RPMI8226 (cell line): ENCODE data around the gene CRYGS.
"Not testable (repeated sequence)": the region's sequence is repeated elsewhere in the genome, so short reads cannot be mapped to it uniquely, and the experiment has no call there.

ENCODE experiments used
- DNase-seq: peaks from one replicate; pipeline ENCODE4 v3.0.0-alpha.2; 2015

CRYGS gene

DNA sequence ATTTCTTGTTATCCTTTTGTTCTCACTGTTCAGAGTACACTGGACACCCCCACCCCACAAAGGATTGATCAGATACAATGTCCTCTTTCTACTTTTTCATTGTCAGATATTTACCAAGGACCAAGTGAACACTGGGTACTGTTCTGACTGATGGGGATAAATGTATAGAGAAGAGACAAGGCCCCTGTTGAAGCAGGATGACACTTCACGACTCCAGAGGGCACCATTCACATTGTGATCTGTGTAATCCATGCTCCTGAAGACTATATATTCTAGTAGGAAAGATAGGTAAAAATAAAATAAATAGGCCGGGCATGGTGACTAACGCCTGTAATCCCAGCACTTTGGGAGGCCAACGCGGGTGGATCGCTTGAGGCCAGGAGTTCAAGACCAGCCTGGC is 7.2 kb upstream of the CRYGS start:
- no peak for DNase-seq

DNA sequence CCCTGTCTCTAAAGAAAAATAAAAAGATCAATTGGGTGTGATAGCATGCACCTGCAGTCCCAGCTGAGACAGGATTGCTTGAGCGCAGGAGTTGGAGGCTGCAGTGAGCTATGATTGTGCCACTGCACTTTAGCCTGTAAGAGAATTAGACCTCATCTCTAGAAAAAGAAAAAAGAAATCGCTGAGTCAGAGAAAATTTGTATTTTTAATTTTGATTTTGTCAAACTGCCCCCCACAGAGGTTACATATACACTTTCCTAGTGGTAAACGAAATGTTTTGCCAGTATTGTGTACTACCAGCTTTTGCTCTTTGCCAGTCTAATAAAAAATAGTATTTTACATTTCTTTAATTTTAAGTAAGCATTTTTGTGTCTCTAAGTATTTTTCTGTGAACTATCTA is 5.3 kb upstream of the CRYGS start:
- no peak for DNase-seq

DNA sequence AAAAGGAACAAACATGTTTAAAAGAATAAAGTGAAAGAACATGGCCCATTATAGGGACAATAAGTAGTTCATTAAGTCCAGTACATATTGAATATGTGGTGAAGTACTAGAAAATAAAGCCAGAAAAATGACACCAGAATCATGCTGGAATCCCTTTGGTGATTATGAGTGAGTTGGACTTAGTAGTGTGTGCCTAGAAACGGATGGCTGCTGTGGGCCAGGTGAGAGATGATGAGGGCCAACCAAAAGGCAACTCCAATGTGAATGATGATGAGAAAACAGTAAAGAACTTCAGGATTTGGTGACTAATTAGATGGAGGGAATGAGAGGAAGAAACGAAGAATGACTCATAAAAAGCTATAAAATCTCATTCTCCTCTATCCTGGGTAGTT is 3.3 kb downstream of the CRYGS start:
- DNase-seq = no peak

DNA sequence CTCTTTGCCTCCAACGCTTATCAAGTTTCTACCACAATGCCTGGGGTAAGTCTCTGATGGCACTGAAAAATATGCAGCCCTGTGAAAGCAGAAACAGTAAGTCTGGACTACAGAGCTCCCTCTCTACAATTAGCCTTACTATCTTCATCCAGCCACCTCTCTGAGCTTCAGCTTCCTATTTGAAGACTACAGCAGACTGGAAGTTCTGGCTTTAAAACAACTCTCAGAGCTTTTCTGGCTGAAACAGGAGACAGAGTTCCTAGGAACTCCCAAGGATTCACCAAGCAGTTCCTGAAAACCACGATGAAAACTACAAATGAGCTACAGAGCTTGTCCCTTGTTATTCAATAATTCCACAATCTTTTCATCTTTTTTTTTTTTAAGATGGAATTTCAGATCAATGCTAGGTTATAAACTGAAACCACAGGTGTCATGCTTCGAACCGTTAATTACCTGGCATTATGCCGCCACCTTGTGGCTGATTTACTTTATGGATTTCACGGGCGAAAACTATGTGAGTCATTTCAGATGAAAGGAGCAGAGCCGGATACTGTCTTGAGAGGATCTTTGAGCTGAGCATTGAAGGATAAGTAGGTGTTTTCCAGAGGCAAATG is 3.9 kb downstream of the CRYGS start:
- DNase-seq = peak; percentile 84

DNA sequence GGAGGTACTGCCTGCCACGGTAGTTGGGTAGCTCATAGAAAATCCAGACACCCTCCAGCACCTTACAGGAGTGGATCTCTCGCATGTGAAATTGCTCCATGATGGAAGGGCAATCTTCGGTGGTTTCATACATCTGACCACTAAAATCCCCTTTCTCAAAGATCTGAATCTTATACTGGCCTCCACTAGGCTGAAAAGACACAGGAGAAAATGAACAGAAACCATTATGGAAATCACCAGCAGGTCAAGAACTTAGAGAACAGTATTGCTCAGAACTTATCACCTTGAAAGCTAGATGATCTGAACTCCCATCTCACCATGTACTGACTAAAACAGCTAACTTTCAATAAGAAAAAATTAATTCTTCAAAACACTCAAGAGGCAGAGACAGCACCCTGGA is 5.4 kb downstream of the CRYGS start:
- no peak for DNase-seq

DNA sequence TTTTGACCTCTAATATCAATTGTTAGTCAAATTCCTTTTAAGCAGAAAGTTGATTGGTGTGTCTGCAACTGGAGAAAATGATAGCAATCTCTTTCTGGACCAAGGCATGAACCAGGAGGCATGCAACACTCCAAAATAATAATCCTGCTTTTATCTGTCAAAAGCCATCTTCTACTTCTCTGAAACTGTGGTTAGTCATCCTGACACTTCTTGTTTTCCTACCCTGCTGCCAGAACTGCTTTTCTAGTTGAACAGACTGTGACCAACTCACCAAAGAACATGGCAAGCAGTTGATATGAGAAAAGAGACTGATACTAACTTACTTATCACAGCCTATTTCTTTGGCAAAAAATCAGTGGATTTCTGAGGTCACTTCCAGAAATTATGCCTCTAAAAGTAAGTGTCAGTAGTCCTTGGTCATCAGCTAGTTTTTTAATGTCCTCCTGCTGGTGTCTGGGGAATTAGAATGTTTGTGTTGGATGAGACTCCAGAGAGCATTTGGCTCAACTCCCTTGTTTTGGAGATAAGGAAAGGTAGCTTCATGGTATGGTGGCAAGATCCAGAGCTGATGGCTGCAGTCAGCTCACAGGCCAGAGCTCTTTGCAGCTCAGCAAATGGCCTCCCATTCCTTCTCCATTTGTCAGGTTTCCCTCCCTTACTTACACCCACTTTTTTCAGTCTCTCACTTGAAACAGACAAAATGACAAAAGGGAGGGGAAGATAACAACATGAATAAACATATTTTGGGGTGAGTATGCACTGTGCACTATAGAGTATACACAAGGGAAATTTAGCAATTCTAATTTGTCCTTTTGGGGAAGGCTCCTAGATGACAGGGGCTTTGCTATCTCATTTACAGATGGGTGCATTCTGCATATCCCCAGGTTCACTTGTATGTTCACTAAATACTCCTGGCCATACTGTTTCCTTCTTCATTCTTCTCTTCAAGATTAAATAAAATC is 7.0 kb downstream of the CRYGS start:
- no peak for DNase-seq

DNA sequence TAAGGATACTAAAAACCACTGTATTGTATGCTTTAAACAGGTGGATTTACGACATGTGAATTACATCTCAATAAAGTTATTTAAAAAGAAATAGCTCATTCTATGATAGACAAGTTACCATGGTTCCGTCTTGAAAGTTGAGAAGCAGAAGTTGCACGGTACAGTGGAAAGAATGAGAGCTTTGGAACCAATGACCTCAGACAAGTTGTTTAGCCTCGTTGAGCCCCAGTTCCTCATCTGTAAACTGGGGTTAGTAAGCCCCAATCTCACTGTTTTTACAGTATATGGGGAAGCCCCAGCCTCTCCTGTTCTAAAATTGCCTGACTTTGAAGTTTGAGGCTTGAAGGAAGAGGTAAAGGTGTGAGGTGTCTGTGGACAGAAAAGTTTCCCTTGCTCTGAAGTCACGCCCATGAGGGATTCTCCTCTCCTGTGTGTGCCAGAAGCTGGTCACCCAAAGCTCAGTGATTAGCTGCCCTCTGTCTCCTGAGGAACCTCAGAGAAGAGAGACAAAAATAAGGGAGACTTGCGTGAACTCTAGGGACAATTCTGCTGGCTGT is 10.0 kb downstream of the CRYGS start:
- DNase-seq = no peak

DNA sequence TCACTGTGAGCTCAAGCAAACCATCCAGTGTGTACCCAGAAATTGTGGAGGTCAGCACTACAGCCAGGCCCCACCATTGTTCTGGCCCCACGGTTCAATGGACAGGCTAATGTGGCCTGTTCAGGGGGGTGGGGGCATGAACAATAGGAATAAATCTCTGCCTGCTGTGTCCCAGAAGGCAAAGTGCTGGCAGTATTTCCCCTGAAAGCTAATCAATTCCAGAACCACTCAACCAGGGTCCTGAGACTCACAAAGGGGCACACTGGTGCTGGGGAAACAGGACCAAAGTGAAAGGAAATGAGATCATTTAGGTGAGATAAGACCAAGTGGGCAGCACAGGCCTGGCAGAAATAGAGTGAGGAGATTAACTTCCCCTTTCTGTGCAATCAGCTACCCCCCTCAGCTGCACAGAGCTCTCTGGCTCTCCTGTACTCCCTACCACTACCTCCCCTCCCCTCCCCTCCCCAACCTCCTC is 11.5 kb downstream of the CRYGS start:
- DNase-seq = peak; percentile 29

DNA sequence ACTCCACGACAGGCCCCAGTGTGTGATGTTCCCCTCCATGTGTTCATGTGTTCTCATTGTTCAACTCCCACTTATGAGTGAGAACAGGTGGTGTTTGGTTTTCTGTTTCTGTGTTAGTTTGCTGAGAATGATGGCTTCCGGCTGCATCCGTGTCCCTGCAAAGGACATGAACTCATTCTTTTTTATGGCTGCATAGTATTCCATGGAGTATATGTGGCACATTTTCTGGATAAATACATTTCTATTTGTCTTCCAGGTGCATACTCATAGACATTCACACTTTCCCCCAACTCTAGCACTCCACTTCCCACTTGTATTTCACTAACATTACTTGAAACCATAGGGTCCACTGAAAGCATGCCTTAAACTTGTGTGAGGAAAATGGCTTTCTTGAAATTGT is 12.5 kb downstream of the CRYGS start:
- not testable (repeated sequence) for DNase-seq

DNA sequence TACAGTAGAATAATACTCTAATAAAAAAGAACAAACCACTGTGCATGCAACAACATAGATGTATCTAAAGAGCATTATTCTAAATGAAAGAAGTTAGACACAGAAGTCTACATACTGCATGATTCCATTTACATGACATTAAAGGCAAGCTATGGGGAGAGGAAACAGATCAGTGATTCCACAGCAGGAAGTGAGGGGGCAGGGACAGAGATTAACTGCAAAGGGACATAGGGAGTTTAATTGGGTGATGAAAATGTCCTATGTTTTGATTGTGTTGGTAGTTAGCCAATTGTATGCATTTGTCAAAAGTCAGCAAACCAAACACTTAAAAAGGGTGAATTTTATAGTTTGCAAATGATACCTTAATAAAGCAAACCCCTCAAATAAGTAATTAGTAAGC is 13.8 kb downstream of the CRYGS start:
- no peak for DNase-seq

DNA sequence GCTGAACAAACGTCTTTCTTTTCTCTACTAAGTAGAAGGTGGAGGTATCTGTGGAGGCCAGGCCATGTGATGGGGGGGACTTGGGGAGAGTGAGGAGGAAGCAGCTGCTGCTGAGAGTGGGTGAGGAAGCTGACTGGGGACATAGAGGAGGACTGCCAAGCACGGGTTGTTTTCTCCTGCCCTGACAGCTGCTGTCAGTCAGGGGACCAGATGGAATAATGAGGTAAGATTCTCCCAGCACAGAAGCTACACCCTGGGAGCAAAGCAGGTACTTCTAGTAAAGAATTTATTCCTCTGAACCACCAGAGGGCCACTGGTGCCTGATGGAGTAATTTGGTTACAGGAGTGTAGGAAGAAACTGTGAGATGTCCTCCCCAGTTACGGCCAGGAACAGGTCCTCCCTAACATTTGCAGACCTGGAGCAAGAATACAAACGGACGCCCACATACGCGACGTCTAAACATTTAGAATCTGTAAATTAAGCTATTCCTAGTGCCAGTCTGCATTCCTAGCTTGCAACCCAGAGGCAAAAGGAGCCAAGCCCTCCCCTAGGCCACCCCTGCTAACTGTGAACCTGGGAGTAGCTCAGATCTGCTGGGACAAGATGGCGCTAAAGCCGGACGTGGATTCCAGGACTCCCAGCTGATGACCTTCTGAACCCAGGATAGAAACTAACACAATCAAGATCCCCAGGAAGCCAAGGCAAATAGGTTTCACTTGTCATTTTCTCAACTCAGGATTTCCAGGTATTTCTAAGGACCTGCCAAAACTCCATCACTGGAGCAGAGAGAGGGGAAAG is 14.8 kb downstream of the CRYGS start:
- no peak for DNase-seq

DNA sequence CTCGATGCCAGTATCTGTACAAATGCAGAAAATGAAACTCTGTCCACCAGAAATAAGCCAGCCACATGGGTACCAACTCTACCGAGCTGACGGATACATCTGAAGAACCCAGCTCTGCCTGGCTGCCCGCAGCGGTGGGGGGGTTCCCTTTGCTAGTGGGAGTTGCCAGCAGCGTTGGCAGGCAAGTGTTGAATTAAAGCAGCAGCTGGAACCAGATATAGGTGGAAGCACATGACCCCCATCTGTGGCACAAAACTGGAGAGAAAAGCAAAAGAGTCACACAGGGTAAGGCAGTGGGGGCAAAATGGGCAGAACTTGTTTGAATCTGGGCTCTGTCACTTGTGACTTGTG is 17.9 kb downstream of the CRYGS start:
- DNase-seq = no peak

DNA sequence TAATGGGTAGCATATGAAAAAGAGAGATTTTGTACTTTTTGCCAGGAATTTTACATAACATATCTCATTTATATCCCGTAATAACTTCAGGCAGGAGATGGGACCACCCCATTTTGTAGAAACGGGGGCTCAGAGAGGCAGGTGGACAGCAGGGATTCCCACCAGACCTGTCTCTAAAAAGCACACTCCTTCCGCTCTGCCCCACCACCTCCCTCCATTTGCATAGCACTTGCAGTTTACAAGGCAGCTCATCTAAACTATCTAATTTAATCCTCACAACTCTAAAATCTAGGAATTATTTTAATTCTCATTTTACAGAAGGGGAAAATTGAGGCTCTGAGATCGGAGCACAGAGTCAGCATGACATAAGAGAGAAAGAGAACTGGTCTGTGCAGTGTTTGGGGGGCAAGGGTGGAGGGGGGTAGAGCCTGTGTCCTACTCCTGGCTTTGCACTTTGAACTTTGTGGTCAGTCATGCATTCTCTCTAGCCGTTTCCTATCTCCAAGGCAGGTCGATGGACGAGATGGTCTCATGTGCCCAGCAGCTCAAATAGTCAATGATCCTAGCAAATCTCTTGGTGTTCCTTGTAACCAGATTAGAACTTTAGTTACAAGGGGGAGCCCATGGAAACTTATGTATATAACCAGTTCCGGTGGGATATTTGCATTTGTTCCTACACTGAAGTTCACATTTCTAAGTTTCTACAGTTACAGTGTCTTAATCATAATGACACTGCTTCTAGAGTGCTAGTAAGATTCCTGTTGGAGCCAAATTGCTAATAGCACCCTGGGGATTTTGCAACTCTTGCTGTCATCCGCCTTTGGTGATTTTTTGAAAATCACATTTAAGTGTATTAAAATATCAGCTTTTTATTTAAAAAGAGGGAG is 18.6 kb downstream of the CRYGS start:
- no peak for DNase-seq

DNA sequence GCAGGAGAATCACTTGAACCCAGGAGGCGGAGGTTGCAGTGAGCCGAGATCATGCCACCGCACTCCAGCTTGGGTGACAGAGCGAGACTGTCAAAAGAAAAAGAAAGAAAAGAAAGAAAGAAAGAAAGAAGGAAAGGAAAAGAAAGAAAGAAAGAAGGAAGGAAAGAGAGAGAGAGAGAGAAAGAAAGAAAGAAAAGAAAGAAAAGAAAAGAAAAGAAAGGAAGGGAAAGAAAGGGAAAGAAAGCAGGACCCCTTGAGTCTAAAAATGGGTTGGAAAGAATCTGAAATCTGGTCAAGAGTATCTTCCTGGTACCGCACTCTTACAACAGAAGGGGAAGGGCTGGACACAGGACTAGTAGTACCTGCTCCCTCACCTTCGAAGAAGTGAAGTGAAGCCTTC is 19.6 kb downstream of the CRYGS start:
- no peak for DNase-seq

DNA sequence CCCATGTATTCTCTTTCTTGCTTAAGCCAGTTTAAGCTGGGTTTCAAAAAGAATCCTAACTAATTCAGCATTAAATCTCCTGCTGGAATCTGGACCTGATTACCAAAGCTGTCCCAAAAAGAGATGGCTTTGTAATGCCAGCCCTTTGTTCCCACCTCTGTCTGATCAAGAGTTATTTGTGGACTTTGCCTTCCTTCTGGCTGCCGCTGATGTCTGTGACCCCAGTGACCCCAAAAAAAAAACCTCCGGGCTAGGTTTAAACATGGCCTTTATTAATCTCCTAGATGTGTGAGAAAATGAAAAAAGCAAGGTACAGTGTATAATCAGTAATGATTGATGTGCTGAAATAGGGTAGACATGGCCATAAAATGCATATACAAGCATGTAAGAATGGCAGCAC is 20.7 kb downstream of the CRYGS start:
- no peak for DNase-seq

DNA sequence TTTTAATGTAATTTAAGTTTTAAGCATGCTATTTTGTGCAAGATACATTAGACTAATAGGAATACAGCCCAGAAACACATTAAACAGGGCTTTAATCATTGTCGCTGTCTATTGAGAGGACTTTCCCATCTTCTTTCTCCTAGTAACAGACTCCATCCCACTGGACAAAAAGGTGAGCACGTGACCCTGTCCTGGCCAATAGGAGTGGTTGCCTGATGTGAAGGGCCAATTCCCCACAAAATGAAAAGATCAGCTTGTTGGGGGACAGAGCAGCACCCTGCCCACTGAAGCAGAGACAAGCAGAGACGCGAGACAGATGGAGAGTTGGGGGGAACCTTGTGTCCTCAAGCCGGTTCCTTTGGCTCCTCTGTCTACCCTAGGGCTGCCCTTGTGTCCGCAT is 21.2 kb downstream of the CRYGS start:
- no peak for DNase-seq

DNA sequence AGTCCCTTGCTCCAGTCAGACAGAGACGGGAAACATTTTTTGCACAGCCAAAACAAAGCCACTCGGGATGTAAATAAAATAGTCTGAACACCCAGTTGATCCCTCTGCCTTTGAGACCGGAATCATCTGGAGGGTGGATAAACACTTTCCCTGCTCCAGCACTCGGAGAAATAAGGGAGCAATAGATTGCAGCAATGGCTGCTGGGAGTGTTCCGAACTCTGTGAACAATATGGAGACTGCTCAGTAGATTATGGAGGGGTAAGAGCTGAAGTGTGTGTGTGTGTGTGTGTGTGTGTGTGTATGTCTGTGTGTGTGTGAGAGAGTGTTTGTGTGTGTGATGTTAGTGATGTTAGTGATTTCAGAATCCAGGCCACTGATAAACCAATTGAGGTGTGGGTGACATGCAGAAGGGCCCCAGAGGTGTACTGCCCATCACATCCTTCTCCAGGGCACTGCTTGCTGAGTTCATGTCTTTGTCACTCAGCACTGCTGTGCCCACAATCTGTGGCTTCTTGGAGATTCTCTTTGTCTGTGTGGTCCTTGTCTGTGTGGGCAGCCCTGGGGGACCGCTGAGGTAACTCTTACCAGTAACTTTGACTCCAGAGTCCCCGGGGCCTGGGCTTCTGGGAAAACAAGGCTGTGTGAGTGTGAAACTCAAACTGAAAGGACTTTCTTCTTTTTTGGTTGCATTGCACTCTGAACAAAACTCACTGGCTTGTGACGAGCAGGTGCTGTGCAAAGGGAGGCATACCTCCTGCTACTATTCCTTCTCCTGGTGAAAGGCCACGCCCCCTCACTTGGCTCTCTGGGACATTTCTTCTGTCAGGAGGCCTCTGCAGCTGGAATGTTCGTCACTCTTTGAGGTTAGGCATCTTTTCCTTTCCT is 23.0 kb downstream of the CRYGS start:
- no peak for DNase-seq

DNA sequence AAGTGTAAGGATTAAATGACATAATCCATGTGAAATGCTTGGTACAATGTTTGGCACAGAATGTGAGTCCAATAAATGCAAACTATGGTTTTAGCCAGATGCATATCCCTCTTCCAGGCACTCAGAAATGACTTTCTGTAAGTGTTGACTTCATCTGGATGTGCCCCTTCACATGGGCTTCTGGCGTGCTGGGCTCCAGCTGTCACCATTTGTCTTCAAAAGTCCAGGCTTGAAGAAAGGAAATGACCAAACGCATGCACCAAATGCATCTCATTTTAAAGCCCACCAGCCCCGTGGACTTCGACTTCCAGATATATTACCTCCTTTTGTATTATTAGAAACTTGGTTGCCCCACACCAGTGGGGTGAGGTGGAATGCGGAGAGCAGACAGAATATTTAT is 23.7 kb downstream of the CRYGS start:
- DNase-seq = no peak

DNA sequence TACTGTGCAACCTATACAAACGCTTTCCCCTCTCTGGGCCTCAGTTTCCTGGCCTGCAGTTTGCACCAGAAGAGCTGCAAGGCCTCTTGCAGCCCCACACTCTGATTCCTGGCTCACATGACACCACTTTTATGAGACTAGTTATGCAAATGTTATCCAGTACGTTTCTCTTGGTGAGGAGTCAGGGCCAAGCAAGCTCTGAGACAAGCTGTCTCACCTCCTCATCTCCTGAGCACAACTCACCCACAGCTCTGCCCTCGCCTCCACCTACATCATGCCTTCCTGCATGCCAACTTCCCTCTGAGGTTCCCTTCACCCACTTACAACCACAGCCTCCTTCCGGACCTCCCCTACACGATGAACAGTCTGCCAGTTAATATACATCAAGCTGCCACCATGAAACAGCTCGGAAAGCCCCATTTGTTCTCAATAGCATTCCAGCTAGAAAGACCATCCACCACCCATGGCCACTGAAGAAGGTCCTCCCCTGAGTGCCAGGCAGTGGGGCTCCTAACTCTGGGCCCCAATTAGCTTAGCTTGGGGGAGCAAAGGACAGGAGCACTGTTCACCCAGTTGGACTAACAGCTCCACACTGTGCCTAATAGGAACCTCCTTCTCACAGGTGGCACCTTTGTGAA is 25.0 kb downstream of the CRYGS start:
- no peak for DNase-seq

DNA sequence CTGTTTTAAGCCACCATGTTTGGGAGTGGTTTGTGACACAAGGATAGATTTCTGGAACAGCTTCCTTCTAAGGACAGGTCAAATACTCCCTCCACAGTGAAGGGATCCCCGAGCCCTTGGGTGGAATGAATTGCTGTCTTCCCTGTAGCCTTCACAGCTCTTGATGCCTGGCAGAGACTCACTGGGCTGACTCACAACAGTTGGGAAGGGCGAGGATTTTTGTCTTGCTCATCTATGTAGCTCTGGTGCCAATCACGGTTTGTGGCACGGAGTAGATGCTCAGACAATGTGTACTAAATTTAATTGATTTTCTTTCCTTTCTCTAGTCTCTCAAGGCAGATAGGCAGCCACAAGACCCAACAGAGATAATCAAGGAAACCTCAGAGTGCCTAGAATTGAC is 27.0 kb downstream of the CRYGS start:
- DNase-seq = no peak

DNA sequence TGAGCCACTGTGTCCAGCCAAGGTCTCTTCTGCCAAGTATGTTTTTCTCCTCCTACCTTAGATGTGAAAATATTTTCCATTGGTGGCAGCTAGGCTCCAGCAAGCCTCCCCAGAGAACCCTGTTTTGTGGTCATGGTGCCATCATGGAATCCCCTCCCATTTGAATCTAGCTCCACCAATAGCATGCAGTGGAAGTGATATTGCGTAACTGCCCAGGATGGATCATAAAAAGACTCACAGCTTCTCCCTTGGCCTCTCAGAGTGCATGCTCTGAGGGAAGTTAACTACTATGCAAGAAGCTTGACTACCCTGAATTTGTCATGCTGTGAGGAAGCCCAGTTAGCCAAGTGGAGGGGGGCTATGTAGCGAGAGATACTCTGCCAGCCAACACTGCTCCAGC is 27.5 kb downstream of the CRYGS start:
- DNase-seq = no peak
